ENCODE data around the gene HESX1. TPM values are rescaled to one million over a fixed set of nuclear protein-coding genes. Genes with fewer than 3 reads are reported as not detected.

HESX1 gene
- total RNA-seq, 2 experiments from 2014 or later: 0.35 to 0.38 TPM

DNA sequence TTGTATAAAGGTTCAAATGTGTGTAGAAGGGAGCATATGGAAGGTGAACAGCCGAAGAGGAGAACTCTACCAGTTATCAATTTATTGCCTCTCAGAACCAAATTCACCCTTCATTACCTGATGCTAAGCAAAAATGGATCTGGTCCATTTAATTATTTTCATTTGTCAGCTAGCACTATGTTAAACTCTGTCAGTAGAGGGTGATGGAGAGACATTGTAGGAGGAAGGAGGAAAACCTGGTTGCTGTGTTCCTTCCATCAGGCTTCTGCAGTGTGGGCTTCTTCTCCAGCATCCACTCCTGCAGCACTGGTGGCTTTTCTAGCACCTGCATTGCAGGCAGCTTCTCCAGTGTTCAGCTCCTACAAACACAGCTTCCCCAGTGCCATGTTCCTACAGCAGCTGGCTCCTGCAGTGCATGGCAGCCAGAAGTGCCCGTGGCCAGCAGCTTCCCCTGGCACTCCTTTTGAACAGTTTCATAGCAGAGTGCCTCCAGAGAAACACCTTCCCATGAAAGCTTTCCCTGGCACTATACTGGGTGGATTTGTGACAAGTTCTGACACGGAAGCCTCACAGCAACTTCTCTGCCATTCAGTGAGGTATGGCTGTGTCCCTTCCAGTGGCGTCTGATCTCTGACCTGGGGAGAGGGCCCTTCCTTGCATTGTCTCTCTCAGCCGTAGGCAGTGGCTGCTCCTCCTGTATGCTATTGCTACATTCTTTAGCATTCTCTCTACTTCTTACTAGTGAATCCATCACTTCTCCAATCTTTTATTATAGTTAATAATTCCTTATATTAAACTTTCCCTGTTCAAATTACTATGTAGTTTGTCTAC, 20.0 kb downstream of the HESX1 start:
- no peaks in the 10 kb centered on the region for H3K36me3 Mint-ChIP-seq
- peaks cover 17% of the 10 kb centered on the region for H3K27me3 Mint-ChIP-seq
- no peaks in the 10 kb centered on the region for H3K4me1 Mint-ChIP-seq
- no peak overlapping the region for H3K4me3 Mint-ChIP-seq
- H3K9me3 Mint-ChIP-seq: no peaks in the 10 kb centered on the region
- no peak overlapping the region for H3K27ac Mint-ChIP-seq
- no peak for DNase-seq

DNA sequence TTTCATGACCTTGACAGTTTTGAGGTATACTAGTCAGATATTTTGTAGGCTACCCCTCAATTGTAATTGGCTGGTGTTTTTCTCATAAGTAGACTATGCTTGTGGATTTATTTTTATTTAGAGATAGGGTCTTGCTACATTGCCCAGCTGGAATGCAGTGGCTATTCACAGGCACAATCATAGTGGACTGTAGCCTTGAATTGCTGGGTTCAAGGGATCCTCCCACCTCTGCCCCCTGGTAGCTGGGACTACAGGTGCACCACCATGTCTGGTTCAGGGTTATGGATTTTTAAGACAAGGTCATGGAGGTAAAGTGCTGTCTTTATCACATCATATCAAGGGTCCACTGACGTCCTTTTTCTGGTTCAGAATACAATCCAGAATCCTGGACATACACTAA, 23.7 kb downstream of the HESX1 start:
- H3K36me3 Mint-ChIP-seq: no peaks in the 10 kb centered on the region

GRCh38 chr3:57173687-57174086, 26.1 kb downstream of the HESX1 start:
- Mint-ChIP-seq H3K27me3 (peaks cover 48% of the 10 kb centered on the region), H3K4me1 (peaks cover 4% of the 10 kb centered on the region), H3K4me3 (no peak overlapping the region), H3K9me3 (no peaks in the 10 kb centered on the region), H3K27ac (no peak overlapping the region), H3K36me3 (no peaks in the 10 kb centered on the region)
- no peak for DNase-seq

More for the DNA sequence above, 23.7 kb downstream of the HESX1 start:
- no peak for DNase-seq
- Mint-ChIP-seq H3K9me3 (no peaks in the 10 kb centered on the region), H3K4me1 (no peaks in the 10 kb centered on the region), H3K4me3 (no peak overlapping the region), H3K27me3 (peaks cover 27% of the 10 kb centered on the region), H3K27ac (no peak overlapping the region)

DNA sequence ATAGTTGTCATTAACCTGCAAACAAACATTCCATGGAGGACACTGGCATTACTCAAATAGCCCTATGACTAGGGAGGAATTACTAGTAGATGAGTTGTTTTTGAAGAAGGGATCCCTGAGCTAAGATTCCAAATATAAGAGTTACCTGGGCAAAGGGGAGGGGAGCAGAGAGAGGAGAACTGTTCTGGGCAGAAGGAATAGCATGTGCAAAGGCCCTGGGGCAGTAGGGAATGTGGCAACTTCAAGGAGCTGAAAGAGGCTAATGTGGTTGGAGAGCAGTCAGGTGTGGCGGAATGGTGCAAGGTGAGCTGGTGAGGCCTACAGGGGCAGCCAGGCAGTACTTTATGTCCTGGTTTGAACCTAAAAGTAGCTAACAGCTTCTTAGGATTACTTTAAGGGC, 28.8 kb downstream of the HESX1 start:
- Mint-ChIP-seq H3K4me1 (peaks cover 4% of the 10 kb centered on the region), H3K36me3 (no peaks in the 10 kb centered on the region), H3K27me3 (peaks cover 62% of the 10 kb centered on the region), H3K4me3 (no peak overlapping the region), H3K9me3 (no peaks in the 10 kb centered on the region), H3K27ac (no peak overlapping the region)
- DNase-seq: no peak

- Mint-ChIP-seq H3K9me3 (no peaks in the 10 kb centered on the region), H3K4me1 (peaks cover 6% of the 10 kb centered on the region), H3K27ac (no peak overlapping the region), H3K27me3 (peaks cover 67% of the 10 kb centered on the region), H3K4me3 (peak overlapping the region; percentile 67), H3K36me3 (no peaks in the 10 kb centered on the region)
- peak; percentile 73 for DNase-seq
These were observed 29.7 kb downstream of the HESX1 start for GRCh38 chr3:57169872-57170623.

GRCh38 chr3:57169108-57169507, 30.7 kb downstream of the HESX1 start:
- Mint-ChIP-seq H3K27me3 (peaks cover 65% of the 10 kb centered on the region), H3K36me3 (no peaks in the 10 kb centered on the region), H3K4me3 (no peak overlapping the region), H3K9me3 (no peaks in the 10 kb centered on the region), H3K27ac (no peak overlapping the region), H3K4me1 (peaks cover 10% of the 10 kb centered on the region)
- no peak for DNase-seq

DNA sequence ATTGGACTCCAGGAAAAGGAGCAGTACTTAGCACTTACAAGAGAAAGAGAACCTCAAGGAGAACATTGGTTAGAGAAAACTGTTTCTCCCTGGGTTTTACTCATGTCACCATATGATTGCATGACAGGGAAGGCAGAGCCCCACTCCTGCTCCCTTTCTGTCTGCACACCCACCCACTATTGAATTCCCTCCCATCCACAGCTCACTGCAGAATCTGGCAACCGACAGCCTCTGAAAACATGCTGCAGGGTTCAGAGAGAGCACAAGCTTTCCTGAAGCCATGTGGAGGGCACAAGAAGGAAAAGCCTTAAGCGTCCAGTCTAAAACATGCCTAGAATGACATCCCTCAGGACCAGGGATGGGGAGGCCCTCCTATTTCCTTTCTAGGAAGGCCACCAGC, 31.6 kb downstream of the HESX1 start:
- Mint-ChIP-seq H3K9me3 (no peaks in the 10 kb centered on the region), H3K36me3 (no peaks in the 10 kb centered on the region), H3K4me1 (peaks cover 12% of the 10 kb centered on the region), H3K27ac (no peak overlapping the region), H3K27me3 (peaks cover 72% of the 10 kb centered on the region), H3K4me3 (no peak overlapping the region)
- no peak for DNase-seq

GRCh38 chr3:57166660-57167059, 33.1 kb downstream of the HESX1 start:
- no peak for DNase-seq
- Mint-ChIP-seq H3K27ac (no peak overlapping the region), H3K4me1 (peaks cover 12% of the 10 kb centered on the region), H3K36me3 (no peaks in the 10 kb centered on the region), H3K9me3 (no peaks in the 10 kb centered on the region), H3K27me3 (peaks cover 82% of the 10 kb centered on the region), H3K4me3 (no peak overlapping the region)

GRCh38 chr3:57165641-57166040, 34.1 kb downstream of the HESX1 start:
- peaks cover 12% of the 10 kb centered on the region for H3K4me1 Mint-ChIP-seq
- no peaks in the 10 kb centered on the region for H3K9me3 Mint-ChIP-seq
- peaks cover 85% of the 10 kb centered on the region for H3K27me3 Mint-ChIP-seq
- H3K27ac Mint-ChIP-seq: no peak overlapping the region
- peak overlapping the region; percentile 19 for H3K4me3 Mint-ChIP-seq
- no peaks in the 10 kb centered on the region for H3K36me3 Mint-ChIP-seq
- no peak for DNase-seq

GRCh38 chr3:57164657-57165573, 34.9 kb downstream of the HESX1 start, which contains the start of gene IL17RD:
TSS of gene IL17RD (minus strand) at chr3:57165353. CDS start at chr3:57165286, 67 bp downstream.
- no peaks in the 10 kb centered on the region for H3K36me3 Mint-ChIP-seq
- H3K9me3 Mint-ChIP-seq: no peaks in the 10 kb centered on the region
- H3K4me3 Mint-ChIP-seq: peak within 1 kb of the TSS; percentile 64
- H3K4me1 Mint-ChIP-seq: peaks cover 8% of the 10 kb centered on the region
- DNase-seq: peak; percentile 71
- H3K27ac Mint-ChIP-seq: no peak within 1 kb of the TSS
- peaks cover 85% of the 10 kb centered on the region for H3K27me3 Mint-ChIP-seq

GRCh38 chr3:57164217-57164656, 35.5 kb downstream of the HESX1 start:
- Mint-ChIP-seq H3K27ac (no peak overlapping the region), H3K4me1 (peaks cover 11% of the 10 kb centered on the region), H3K36me3 (no peaks in the 10 kb centered on the region), H3K9me3 (no peaks in the 10 kb centered on the region), H3K27me3 (peaks cover 86% of the 10 kb centered on the region), H3K4me3 (peak overlapping the region; percentile 64)
- DNase-seq: peak; percentile 37

DNA sequence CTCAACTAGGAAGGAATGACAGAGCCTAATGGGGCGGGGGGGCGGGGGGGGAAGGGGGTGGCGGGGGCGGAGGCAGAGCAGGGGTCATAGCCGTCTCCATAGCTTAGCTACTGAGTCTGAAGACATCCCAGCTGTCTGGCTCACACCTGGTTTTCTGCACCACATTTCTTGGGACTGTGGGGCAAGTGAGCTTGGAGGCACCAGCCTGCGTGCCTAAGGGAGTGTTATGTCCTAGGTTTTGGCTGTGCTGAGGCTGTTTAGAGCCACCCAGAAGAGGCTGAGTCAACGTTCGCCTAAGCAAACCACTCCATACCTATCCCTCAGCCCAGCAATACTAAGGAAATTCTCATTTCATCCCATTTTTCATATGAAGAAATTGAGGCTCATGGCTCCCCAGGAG, 36.0 kb downstream of the HESX1 start:
- DNase-seq: no peak
- H3K36me3 Mint-ChIP-seq: no peaks in the 10 kb centered on the region
- H3K4me3 Mint-ChIP-seq: peak overlapping the region; percentile 35
- peaks cover 14% of the 10 kb centered on the region for H3K4me1 Mint-ChIP-seq
- peaks cover 85% of the 10 kb centered on the region for H3K27me3 Mint-ChIP-seq
- no peaks in the 10 kb centered on the region for H3K9me3 Mint-ChIP-seq
- no peak overlapping the region for H3K27ac Mint-ChIP-seq

GRCh38 chr3:57161915-57162314, 37.9 kb downstream of the HESX1 start:
- no peaks in the 10 kb centered on the region for H3K9me3 Mint-ChIP-seq
- no peak overlapping the region for H3K27ac Mint-ChIP-seq
- no peaks in the 10 kb centered on the region for H3K36me3 Mint-ChIP-seq
- peaks cover 14% of the 10 kb centered on the region for H3K4me1 Mint-ChIP-seq
- H3K27me3 Mint-ChIP-seq: peaks cover 79% of the 10 kb centered on the region
- DNase-seq: no peak
- H3K4me3 Mint-ChIP-seq: no peak overlapping the region

GRCh38 chr3:57160765-57161538, 38.8 kb downstream of the HESX1 start:
- no peak overlapping the region for H3K27ac Mint-ChIP-seq
- H3K4me1 Mint-ChIP-seq: peaks cover 14% of the 10 kb centered on the region
- no peak for DNase-seq
- H3K4me3 Mint-ChIP-seq: no peak overlapping the region
- peaks cover 75% of the 10 kb centered on the region for H3K27me3 Mint-ChIP-seq
- no peaks in the 10 kb centered on the region for H3K36me3 Mint-ChIP-seq
- no peaks in the 10 kb centered on the region for H3K9me3 Mint-ChIP-seq

All from activated naive CD8-positive, alpha-beta T cell treated with anti-CD3 and anti-CD28 coated beads for 36 hours (primary cell).